ELR (cell line): ENCODE measurements around the gene IL3RA.
"Not testable (repeated sequence)": the region's sequence is repeated elsewhere in the genome, so short reads cannot be mapped to it uniquely, and the experiment has no call there.

ENCODE experiments used
- DNase-seq: peaks from one replicate; pipeline ENCODE4 v3.0.0-alpha.2; 2015; ENCODE audit warnings: low read depth

IL3RA gene

DNA sequence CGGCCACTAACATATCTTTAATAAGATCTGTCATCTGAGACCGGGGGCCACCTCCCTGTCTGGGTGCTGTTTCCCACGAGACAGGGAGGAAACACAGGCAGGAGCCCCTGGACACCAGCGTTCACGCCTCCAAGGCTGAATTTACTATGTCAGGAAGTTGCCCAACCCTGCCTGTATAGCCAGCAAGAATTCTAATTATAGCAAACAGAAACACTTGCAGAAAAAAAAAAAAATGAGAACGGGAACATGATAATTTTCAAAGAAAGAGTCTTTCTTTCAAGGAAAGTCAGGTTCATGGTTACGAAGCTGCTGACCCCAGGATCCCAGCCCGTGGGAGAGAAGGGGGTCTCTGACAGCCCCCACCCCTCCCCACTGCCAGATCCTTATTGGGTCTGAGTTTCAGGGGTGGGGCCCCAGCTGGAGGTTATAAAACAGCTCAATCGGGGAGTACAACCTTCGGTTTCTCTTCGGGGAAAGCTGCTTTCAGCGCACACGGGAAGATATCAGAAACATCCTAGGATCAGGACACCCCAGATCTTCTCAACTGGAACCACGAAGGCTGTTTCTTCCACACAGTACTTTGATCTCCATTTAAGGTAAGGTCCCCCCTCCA lies at the start of gene IL3RA:
Gene IL3RA, plus strand, starts transcription at position 455 of the 613 bp plus-strand sequence. CDS start 4,981 bp downstream, outside the sequence.
- no peak for DNase-seq

DNA sequence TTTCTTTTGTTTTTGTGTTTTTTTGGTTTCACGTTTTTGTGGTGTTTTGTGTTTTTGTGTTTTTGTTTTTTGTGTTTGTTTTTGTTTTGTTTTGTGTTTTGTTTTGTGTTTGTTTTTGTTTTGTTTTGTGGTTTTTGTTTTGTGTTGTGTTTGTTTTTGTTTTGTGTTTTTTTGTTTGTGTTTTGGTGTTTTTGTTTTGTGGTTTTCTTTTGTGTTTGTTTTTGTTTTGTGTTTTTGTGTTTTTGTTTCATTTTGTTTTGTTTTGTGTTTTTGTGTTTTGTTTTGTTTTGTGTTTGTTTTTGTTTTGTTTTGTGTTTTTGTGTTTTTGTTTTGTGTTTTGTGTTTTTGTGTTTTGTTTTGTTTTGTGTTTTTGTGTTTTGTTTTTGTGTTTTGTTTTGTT lies 47.0 kb upstream of the IL3RA start:
- no peak for DNase-seq

DNA sequence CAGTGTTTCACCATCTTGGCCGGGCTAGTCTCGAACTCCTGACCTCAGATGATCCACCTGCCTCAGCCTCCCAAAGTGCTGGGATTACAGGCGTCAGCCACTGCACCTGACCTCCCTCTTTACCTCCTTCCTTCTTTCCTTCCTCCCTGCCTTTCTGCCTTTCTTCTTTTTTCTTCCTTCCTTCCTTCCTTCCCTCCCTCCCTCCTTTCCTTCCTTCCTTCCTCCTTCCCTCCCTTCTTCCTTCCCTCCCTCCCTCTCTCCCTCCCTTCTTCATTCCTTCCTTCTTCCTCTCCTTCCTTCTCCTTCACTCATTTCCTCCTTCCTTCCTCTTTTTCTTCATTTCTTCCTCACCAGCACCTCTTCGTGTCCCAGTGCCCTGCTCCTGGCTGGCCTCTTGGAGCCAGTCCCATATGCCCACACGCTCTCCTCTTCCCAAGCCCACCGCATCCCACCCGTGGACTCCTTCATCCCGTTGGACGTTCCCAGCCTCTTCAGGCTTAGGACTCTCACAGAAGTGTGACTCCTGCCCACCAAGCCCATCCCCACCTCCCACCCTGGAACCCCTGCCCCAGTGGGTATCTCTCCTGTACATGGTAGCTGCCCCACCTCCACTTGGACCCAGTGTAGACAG lies 45.4 kb upstream of the IL3RA start:
- DNase-seq: no peak

DNA sequence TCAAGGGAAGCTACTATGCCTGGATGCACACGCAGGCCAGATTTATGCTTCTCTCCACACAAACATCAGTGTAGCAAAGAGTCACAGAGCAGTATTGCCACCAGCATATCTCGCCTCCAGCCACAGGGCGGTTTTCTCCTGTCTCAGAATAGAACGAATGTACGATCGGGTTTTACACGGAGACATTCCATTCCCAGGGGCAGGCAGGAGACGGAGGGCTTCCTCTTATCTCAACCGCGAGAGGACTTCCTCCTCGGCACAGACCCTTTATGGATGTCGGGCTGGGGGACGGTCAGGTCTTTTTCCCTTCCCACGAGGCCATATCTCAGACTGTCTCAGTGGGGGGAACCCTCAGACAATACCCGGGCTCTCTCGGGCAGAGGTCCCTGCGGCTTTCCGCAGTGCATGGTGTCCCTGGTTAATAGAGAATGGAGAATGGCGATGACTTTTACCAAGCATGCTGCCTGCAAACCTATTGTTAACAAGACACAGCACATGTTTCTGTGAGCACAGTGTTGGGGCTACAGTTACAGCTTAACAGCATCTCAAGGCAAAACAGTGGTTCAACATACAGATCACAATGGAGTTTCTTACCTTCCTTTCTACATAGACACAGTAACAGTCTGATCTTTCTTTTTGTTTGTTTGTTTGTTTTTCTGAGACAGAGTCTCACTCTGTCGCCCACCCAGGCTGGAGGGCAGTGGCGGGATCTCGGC lies 43.9 kb upstream of the IL3RA start:
- no peak for DNase-seq

DNA sequence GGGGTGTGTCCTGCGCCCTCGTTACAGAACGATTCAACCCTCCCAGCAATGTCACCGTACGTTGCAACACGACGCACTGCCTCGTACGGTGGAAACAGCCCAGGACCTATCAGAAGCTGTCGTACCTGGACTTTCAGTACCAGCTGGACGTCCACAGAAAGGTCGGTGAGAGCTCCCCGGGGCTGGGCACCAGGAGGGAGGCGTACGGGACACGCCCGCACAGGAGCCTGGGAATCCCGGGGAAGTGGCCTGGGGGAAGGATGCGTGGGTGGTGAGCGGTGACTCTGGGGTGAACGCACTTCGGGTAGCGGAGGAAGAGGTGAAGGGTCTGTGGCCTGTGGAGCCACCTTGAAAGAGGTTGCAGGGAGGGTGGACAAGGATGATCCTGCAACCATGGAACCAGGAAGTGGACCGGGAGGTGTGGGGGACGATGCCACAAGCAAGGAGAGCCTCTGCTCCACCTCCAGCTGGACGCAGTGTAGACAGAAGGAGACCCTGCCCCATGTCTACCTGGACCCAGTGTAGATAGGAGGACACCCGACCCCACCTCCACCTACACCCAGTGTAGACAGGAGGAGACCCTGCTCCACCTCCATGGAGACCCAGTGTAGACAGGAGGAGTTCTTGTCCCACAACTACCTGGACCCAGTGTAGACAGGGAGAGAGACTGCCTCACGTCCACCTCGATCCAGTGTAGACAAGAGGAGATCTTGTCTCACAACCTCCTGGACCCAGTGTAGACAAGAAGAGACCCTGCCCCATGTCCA lies 42.1 kb upstream of the IL3RA start:
- DNase-seq: no peak

DNA sequence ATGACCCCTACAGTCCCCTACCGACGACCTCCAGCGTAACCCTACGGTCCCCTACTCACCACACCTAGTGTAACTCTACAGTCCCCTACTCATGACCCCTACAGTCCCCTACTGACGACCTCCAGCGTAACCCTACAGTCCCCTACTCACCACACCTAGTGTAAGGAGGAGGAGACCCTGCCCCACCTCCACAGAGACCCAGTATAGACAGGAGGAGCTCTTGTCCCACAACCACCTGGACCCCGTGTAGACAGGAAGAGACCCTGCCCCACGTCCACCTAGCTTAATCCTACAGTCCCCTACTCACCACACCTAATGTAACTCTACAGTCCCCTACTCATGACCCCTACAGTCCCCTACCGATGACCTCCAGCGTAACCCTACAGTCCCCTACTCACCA lies 41.0 kb upstream of the IL3RA start:
- no peak for DNase-seq

DNA sequence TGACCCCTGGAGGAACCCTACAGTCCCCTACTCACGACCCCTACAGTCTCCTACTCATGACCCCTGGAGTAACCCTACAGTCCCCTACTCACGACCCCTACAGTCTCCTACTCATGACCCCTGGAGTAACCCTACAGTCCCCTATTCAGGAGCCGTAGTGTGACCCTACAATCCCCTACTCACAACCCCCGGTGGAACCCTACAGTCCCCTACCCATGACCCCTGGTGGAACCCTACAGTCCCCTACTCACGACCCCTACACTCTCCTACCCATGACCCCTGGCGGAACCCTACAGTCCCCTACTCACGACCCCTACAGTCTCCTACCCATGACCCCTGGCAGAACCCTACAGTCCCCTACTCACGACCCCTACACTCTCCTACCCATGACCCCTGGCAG lies 39.0 kb upstream of the IL3RA start:
- DNase-seq: not testable (repeated sequence)

DNA sequence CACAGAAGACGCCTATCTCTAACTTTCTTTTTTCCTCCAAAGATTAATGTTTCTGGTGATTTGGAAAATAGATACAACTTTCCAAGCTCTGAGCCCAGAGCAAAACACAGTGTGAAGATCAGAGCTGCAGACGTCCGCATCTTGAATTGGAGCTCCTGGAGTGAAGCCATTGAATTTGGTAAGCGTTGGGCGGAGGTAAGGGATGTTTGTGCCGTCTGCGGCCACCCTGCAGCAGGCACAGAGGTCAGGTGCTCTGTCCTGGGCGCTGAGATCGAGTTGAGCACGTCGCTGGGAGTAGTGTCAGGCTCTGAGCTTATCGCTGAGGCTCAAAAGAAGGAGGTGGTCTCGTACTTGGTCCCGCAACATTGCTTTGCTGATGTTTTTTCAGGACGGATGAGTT lies 36.1 kb upstream of the IL3RA start:
- DNase-seq: no peak

DNA sequence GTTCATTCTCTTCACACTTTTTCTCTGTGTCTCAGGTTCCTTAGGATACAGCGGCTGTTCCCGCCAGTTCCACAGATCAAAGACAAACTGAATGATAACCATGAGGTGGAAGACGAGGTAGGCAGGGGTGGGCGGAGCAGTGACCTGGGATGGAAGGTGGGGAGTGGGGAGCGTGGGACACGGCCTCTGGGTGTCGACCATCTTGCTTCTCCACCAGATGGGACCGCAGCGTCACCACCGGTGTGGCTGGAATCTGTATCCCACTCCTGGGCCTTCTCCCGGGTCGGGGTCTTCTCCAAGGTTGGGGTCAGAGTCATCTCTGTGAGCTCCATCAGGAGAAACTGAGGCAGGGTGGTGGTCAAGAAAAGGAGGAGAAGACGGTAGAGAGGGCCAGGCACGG lies 31.2 kb upstream of the IL3RA start:
- DNase-seq: no peak

DNA sequence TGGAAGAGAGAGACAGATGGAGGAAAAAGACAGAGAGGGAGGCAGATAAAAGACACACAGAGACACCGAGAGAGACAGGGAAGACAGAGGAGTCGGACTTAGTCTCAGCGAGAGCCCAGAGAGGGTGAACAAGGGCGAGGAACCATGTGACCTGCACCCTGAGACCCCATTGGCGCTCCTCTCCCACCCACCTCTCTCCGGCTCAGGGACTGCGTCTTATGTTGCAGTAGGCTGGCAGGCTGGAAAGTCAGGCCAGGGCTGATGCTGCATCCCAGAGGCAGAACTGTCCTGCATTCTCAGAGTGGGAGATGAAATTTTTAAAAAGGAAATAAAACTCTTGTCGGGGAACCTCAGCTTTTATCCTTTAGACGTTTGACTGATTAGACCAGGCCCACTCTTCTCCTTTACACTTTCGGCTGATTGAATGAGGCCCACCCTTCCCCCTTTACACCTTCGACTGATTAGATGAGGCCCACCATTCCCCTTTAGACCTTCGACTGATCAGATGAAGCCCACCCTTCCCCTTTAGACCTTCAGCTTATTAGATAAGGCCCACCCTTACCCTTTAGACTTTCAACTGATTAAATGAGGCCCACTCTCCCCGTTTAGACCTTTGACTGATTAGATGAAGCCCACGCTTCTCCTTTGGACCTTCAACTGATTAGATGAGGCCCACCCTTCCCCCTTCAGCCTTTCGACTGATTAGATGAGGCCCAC lies 29.5 kb upstream of the IL3RA start:
- DNase-seq: peak; percentile 3

DNA sequence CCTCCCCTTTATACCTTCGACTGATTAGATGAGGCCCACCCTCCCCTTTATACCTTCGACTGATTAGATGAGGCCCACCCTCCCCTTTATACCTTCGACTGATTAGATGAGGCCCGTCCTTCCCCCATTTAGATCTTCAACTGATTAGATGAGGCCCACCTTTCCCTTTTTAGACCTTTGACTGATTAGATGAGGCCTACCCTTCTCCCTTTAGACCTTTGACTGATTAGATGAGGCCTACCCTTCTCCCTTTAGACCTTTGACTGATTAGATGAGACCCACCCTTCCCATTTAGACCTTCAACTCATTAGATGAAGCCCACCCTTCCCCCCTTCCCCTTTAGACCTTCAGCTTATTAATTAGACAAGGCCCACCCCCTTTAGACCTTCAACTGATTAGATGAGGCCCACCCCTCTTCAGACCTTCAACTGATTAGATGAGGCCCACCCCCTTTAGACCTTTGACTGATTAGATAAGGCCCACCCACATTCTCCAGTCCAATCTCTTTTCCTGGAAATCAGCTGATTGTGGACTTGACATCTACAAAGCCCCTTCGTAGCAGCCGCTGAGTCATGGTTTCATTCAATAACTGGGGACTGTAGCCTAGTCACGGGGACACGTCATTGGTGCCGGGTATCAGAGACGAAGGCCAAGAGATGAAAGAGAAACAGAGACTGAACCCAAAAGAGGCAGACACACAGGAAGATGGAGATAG lies 28.8 kb upstream of the IL3RA start:
- no peak for DNase-seq

DNA sequence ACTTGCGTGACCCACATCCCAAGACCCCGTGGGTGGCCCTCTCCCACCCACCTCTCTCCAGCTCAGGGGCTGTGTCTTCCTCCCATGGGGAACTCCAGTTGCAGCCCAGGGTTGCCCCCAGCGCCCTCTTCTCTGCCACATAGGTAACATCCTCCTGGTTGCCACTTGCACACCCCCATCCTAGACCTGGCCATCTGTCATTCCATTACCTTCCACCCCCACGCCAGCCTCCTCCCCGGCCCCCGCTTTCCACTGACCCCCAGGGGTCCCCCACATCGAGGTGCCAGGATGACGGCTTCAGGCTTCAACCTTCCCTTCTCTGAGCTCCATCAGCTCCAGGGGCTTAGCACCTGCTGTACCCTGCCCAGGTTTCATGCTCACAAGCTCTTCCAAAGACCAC lies 28.1 kb upstream of the IL3RA start:
- no peak for DNase-seq

DNA sequence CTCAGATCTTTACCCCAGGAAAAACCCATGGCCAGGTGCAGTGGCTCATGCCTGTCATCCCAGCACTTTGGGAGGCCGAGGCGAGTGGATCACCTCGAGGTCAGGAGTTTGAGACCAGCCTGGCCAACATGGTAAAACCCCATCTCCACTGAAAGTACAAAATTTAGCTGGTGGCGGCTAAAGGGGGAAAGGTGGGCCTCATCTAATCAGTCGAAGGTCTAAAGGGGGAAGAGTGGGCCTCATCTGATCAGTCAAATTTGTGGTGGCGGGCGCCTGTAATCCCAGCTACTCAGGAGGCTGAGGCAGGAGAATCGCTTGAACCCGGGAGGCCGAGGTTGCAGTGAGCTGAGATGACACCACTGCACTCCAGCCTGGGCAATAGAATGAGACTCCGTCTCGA lies 27.7 kb upstream of the IL3RA start:
- DNase-seq: not testable (repeated sequence)

DNA sequence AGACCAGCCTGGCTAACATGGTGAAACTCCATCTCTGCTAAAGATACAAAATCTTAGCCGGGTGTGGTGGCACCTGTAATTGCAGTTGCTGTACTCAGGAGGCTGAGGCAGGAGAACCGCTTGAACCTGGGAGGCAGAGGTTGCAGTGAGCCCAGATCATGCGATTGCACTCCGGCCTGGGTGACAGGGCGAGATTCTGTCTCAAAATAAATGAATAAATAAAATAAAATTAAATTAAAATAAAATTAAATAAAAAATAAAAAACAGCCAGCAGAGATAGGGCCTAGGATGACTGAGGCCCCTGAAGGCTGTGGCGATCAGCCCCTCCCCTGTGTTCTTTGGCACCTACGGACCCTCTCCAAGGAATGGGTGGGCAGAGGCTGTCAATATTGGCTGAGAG lies 22.8 kb upstream of the IL3RA start:
- DNase-seq: no peak

DNA sequence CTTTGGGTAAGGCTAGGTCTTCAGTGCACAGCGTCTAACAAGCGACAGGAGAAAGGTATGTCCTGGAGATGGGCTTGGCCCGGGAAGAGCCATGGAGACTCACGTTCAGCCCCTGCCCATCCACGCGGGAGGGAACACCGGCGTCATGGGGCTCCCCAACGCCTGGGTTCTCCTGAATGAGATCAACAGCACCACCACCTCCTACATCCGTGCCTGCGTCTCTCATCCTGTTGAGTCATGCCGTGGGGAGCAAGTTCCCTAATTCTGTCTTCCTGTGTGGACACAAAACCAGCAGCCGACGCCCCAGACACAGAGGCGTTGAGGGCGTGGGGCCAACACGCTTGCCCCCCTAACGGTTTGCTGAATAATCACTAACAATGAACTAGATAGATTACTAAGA lies 20.1 kb upstream of the IL3RA start:
- DNase-seq: no peak

DNA sequence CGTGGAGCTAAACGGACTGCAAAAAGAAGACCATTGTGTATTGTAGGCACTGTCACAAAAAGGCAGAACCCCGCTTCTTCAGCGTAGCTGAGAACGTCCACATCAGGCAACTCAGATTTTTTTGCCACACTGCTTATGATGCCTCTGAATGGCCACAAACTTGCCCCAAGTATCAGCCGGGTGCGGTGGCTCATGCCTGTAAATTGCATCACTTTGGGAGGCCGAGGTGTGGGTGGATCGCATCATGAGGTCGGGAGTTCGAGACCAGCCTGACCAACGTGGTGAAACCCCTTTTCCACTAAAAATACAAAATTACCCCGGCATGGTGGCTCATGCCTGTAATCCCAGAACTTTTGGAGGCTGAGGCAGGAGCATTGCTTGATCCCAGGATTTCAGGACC lies 14.9 kb upstream of the IL3RA start:
- DNase-seq: no peak

DNA sequence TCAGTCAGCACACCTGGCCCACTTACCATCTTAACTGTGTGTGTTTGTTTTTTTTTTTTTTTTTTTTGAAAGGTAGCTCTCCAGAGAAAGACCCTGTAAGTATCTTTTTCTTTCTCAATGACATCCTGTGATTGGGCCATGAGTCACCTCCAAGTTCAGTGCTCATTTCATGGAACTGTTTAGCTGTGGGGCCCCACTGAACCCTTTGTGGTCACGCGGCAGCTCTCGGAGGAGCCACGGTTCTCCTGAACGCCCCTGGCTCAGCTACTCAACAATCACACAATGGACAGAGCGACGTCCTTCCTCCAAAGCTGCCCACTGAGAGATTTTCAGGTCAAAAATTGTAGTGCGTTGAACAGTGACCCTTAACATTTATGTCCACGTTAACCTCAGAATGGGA lies 14.2 kb upstream of the IL3RA start:
- DNase-seq: peak; percentile 40

DNA sequence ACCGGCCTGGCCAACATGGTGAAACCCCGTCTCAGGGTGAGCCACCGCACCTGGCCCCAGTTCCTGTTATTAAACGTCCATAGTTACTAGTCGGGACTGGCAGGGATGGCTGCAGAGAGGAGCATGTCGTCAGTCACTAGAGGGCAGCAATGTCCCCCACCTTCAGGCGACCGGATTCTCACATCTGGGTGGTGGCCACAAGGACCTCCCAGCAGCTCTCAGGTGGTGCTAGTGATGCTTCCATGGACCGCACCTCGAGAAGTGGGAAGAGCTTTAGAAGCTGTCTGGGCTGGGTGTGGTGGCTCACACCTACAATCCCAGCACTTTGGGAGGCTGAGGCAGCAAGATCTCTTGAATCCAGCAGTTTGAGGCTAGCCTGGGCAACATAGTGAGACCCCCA lies 13.3 kb upstream of the IL3RA start:
- peak; percentile 13 for DNase-seq

DNA sequence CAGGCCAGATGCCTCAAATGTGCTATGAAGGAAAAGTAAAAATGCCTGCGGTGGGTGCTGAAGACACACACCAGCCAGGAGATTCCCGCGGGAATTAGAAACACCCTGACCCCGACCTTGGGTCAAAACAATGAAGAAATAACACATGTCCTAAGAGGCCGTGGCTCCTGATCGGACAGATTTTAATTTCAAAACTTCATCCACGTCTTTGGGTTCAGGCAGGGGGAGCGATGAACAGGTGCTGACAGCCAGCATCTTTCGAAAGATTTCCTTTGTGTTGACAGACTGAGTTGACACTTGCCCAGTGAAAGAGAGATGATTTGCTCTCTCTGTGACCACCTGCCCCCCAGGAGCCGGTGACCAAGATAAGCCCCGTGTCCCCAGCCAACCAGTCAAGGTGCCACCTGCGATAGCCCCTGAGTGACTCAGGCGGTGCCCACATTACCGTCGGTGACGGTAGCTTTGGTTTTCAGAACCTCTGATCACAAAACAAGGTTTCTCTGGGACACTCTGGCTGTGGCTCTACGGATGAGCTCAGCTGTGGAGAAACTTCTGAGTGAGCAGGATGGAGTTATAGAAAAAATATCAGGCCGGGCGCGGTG lies 11.0 kb upstream of the IL3RA start:
- DNase-seq: no peak

DNA sequence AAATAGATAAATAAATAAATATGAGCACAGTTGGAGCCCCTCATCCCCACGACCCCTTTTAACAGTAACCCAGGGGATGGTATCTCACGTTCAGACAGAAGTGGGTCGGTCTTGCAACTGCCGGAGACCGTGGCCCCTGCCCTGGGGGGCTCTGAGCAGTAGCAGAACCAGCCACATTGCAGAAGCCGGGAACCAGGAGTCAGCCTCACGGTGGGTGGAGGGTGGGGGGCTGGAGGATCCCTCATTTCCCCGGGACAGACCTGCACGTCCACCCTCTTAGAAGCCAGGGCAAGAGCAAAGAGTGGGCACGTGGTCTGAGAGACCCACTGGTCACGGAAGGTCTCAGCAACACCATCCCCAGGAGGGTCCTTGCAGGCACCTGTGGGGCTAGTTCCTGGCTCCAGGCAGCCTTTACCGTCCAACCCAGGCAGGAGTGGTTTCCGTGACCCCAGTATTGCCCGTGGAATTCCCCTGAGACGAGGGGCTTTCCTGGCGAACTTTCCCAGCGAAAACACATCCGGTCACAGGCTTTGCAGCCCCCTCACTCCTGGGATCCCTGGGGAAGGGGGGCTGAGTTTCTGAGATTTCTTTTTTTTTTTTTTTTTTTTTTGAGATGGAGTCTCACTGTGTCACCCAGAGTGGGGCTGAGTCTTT lies 8.8 kb upstream of the IL3RA start:
- DNase-seq: no peak

DNA sequence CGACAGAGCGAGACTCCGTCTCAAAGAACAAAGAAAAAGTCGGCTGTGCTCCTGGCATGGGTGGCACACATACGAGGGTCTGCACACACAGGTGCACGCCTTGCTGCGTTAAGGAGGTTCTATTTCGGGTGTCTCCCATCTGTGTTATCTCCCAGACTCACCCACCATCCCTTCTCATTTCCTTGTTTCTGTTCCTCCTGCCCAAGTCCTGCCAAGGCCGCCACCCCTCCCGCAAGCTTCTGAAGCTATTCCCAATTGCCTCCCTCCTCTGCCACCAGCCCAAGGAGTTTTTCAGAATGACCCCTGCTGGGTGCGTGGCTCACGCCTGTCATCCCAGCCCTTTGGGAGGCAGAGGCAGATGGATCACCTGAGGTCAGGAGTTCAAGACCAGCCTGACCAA lies 6.0 kb upstream of the IL3RA start:
- DNase-seq: no peak
